ENCODE measurements around the gene COBL.

The COBL gene

DNA sequence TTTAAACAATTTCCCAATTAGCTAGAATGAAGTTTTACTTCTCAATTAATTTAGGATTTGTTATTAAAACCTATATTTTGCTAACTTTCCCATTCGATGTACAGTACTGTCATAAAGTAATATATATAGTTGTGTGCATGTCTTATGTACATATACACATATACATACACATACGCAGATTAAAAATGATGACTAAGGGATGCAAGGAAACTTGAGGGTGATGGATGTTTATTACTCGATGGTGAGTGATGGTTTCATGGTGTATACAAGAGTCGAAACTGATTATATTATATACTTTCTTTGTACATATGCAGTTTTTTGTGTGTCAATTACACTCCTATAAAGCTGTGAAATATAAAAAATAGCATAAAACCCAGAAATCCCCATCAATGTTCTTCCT is 248.2 kb downstream of the COBL start:
- DNase-seq (ENCODE audit: low read depth): no peak
- in situ Hi-C loops (cut with HindIII; ENCODE audit: low sequenced_read_pairs): no loop called here
- TF ChIP-seq, protein P1, sequence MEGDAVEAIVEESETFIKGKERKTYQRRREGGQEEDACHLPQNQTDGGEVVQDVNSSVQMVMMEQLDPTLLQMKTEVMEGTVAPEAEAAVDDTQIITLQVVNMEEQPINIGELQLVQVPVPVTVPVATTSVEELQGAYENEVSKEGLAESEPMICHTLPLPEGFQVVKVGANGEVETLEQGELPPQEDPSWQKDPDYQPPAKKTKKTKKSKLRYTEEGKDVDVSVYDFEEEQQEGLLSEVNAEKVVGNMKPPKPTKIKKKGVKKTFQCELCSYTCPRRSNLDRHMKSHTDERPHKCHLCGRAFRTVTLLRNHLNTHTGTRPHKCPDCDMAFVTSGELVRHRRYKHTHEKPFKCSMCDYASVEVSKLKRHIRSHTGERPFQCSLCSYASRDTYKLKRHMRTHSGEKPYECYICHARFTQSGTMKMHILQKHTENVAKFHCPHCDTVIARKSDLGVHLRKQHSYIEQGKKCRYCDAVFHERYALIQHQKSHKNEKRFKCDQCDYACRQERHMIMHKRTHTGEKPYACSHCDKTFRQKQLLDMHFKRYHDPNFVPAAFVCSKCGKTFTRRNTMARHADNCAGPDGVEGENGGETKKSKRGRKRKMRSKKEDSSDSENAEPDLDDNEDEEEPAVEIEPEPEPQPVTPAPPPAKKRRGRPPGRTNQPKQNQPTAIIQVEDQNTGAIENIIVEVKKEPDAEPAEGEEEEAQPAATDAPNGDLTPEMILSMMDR (IDR thresholded peaks at IDR 0.05; ENCODE audit: low read depth, low read length, missing control alignments): no peak
- H3K4me3 ChIP-seq (ENCODE audit: low read depth, low read length): no peak overlapping the region

GRCh38 chr7:51067757-51068156 is 248.9 kb downstream of the COBL start:
- in situ Hi-C loops (cut with HindIII; ENCODE audit: low sequenced_read_pairs): no loop called here
- no peak overlapping the region for H3K4me3 ChIP-seq (ENCODE audit: low read depth, low read length)
- TF ChIP-seq, protein P1 (IDR thresholded peaks at IDR 0.05; ENCODE audit: low read depth, low read length, missing control alignments): peak; percentile 81
- DNase-seq (ENCODE audit: low read depth): peak; percentile 73

DNA sequence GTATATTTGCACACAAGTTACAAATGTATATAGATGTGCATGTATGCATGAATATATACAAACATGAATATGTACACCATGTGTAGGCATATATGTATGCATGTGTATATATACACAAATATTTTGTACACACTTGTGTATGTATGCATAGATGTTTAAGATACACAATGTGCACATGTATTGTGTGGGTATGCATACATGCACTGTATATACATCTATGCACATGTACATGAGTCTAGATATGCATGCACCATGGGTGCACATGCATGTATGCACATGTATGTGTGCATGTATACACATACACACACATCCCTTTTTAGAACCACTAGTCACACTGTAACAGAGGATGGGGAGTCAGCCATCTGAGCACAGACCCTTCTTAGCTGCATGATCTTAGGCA is 249.4 kb downstream of the COBL start:
- in situ Hi-C loops (cut with HindIII; ENCODE audit: low sequenced_read_pairs): no loop called here
- no peak for DNase-seq (ENCODE audit: low read depth)
- TF ChIP-seq, protein P1 (IDR thresholded peaks at IDR 0.05; ENCODE audit: low read depth, low read length, missing control alignments): no peak
- no peak overlapping the region for H3K4me3 ChIP-seq (ENCODE audit: low read depth, low read length)

DNA sequence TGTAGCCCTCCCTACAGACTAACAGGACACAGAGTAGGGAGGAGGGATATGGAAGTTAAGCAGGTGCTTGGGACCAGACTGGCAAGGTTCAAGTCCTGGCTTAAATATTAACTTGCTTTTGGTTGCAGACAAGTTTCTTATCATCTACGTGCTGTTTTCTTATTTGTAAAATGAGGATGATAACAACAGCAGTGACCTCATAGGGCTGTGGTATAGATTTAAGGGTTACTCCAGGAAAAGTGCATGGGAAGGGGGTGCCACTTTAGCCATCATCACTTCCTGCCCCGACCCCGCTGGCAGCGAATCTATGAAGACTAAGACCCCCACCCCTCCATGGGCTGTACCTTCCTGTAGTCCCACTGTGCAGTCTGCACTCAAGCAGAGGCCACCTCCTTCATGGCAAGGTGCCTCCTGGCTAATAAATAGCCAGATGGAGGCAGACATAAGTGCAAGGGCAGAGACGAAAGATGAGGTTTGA is 250.2 kb downstream of the COBL start:
- no peak overlapping the region for H3K4me3 ChIP-seq (ENCODE audit: low read depth, low read length)
- in situ Hi-C loops (cut with HindIII; ENCODE audit: low sequenced_read_pairs): no loop called here
- no peak for DNase-seq (ENCODE audit: low read depth)
- TF ChIP-seq, protein P1 (IDR thresholded peaks at IDR 0.05; ENCODE audit: low read depth, low read length, missing control alignments): no peak

GRCh38 chr7:51065766-51066165 is 250.8 kb downstream of the COBL start:
- H3K4me3 ChIP-seq (ENCODE audit: low read depth, low read length): no peak overlapping the region
- TF ChIP-seq, protein P1 (IDR thresholded peaks at IDR 0.05; ENCODE audit: low read depth, low read length, missing control alignments): no peak
- in situ Hi-C loops (cut with HindIII; ENCODE audit: low sequenced_read_pairs): no loop called here
- no peak for DNase-seq (ENCODE audit: low read depth)

DNA sequence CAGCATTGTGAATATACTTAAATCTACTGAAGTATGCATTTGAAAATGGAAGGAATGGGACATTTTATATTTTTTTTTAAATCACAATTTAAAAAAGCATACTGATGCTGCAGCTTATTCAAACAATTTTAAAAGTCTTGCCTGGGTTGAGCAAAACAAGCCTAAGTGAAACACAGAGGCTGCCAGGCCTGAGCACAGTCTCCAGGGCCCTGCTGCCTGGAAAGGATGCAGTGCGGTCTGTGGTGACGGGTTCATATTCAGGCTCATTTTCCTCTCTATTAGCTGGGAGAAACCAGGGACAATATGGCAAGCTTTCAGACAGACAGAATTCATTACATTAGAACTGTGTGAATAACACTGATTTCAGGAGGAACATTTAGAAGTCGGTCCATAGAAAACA is 251.9 kb downstream of the COBL start:
- DNase-seq (ENCODE audit: low read depth): no peak
- H3K4me3 ChIP-seq (ENCODE audit: low read depth, low read length): no peak overlapping the region
- in situ Hi-C loops (cut with HindIII; ENCODE audit: low sequenced_read_pairs): no loop called here
- TF ChIP-seq, protein P1 (IDR thresholded peaks at IDR 0.05; ENCODE audit: low read depth, low read length, missing control alignments): no peak
